Measurements from ENCODE around the gene HUS1. TPM values are rescaled to one million over a fixed set of nuclear protein-coding genes. Genes with fewer than 3 reads are reported as not detected.
"Not testable (repeated sequence)": the region's sequence is repeated elsewhere in the genome, so short reads cannot be mapped to it uniquely, and the experiment has no call there.

The HUS1 gene
- total RNA-seq, 1 donor from 2014 or later: 30.4 TPM

- H3K36me3 ChIP-seq: no peaks in the 10 kb centered on the region
- intact Hi-C loops (cut with DNase I): loop anchor here (1.0 to 10.0 kb wide), 3 partner anchors 166 to 680 kb away; no protein-coding TSS in a partner anchor
- no peaks in the 10 kb centered on the region for H3K9me3 ChIP-seq
- no peak overlapping the region for H3K4me3 ChIP-seq
- no peak overlapping the region for H3K27ac ChIP-seq
- peak in 1 of 2 donors; percentile 58 for DNase-seq (ENCODE audit: low spot score in 2 of 2)
- peaks cover 7 to 16% of the 10 kb centered on the region in 2 donors for H3K4me1 ChIP-seq
- TF ChIP-seq CTCF (IDR thresholded peaks at IDR 0.05): no peak
- H3K27me3 ChIP-seq: no peaks in the 10 kb centered on the region
Observed at GRCh38 chr7:47944536-47945260, 34.7 kb downstream of the HUS1 start.

- intact Hi-C loops (cut with DNase I): loop anchor here (2.0 to 10.0 kb wide), 3 partner anchors 35 to 679 kb away; partner anchors contain the start of gene HUS1
- peak in 1 of 2 donors; percentile 39 for DNase-seq (ENCODE audit: low spot score in 2 of 2)
Observed at GRCh38 chr7:47943676-47944474, 35.5 kb downstream of the HUS1 start.

GRCh38 chr7:47942651-47943050 lies 36.8 kb downstream of the HUS1 start:
- not testable (repeated sequence) for H3K36me3 ChIP-seq, H3K4me3 ChIP-seq, H3K9me3 ChIP-seq, H3K27me3 ChIP-seq, H3K27ac ChIP-seq
- DNase-seq (ENCODE audit: low spot score in 2 of 2): peak in 1 of 2 donors; percentile 34
- intact Hi-C loops (cut with DNase I): loop anchor here (2.0 to 10.0 kb wide), 3 partner anchors 36 to 678 kb away; partner anchors contain the start of gene HUS1
- peaks cover 7 to 16% of the 10 kb centered on the region in 2 donors for H3K4me1 ChIP-seq

More at GRCh38 chr7:47943676-47944474, 35.5 kb downstream of the HUS1 start:
- H3K27me3 ChIP-seq: no peaks in the 10 kb centered on the region
- no peak overlapping the region for H3K4me3 ChIP-seq
- no peak for TF ChIP-seq CTCF (IDR thresholded peaks at IDR 0.05)
- H3K4me1 ChIP-seq: peaks cover 7 to 16% of the 10 kb centered on the region in 2 donors
- no peaks in the 10 kb centered on the region for H3K36me3 ChIP-seq
- no peaks in the 10 kb centered on the region for H3K9me3 ChIP-seq
- no peak overlapping the region for H3K27ac ChIP-seq

GRCh38 chr7:47942132-47942531 lies 37.3 kb downstream of the HUS1 start:
- Histone ChIP-seq H3K4me3 (no peak overlapping the region), H3K9me3 (no peaks in the 10 kb centered on the region), H3K27ac (peak overlapping the region; percentile 76 to 89), H3K4me1 (peaks cover 7 to 16% of the 10 kb centered on the region in 2 donors), H3K36me3 (no peaks in the 10 kb centered on the region), H3K27me3 (no peaks in the 10 kb centered on the region)
- intact Hi-C loops (cut with DNase I): loop anchor here (2.0 to 10.0 kb wide), 3 partner anchors 37 to 677 kb away; partner anchors contain the start of gene HUS1
- no peak for DNase-seq (ENCODE audit: low spot score in 2 of 2)
- TF ChIP-seq CTCF (IDR thresholded peaks at IDR 0.05): no peak

DNA sequence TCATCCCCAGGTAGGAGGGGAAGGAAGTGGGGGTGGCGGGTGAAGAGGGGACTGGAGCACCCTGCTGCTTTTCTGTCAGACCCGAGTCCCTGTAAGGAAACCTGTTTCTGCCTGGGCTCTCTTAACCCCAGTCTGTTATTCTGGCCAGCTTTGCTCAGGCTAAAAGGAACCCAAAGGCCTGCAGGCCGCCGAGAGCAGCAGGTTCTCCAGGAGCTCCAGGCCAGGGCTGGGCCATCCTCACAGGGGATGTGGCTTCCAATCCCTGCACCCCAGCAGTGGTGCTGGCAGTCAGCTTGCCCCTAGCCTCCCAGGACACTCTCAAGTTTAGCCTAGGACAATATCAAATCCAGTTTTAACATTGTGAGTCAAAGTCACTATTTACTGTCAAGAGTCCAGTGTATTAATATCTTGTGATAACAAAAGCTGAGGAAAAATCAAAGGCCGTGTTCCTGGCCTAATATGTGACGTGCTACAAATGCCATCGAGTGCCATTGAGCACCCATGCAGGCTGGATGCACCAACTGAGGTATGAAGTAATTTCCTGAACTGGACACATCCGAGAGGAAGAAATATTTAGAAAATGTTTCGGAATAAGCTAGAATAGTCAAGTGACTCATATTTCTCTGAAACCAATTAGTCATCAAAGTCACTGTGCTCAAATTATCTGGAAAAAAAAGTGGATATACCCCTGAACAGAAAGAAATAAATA lies 38.1 kb downstream of the HUS1 start:
- H3K27ac ChIP-seq: peak overlapping the region; percentile 76 to 89
- no peaks in the 10 kb centered on the region for H3K9me3 ChIP-seq
- intact Hi-C loops (cut with DNase I): loop anchor here (10.0 kb wide), 2 partner anchors 366 to 676 kb away; no protein-coding TSS in a partner anchor
- DNase-seq (ENCODE audit: low spot score in 2 of 2): peak in 1 of 2 donors; percentile 89
- peaks cover 7 to 16% of the 10 kb centered on the region in 2 donors for H3K4me1 ChIP-seq
- no peaks in the 10 kb centered on the region for H3K27me3 ChIP-seq
- H3K36me3 ChIP-seq: no peaks in the 10 kb centered on the region
- H3K4me3 ChIP-seq: no peak overlapping the region
- no peak for TF ChIP-seq CTCF (IDR thresholded peaks at IDR 0.05)
